H1 (cell line): ENCODE measurements around the gene ARAP3. TPM values are rescaled to one million over a fixed set of nuclear protein-coding genes. Genes with fewer than 3 reads are reported as not detected.

Experiments
- ASH2L ChIP-seq: fragments of 200-600, 300-600 bp; sonication (generic); IDR thresholded peaks from one replicate; pipeline ENCODE4 v1.7.1; 2017; ENCODE audit warnings: low read length
- BCL11A ChIP-seq, 2 experiments: IDR thresholded peaks; one replicate each; pipeline ENCODE4 v1.6.1; 2011; ENCODE audit warnings: low read depth in 2 of 2, low read length in 2 of 2, mild to moderate bottlenecking in 2 of 2
- BRCA1 ChIP-seq: IDR thresholded peaks from 2 replicates; pipeline ENCODE4 v1.6.1; 2012; ENCODE audit warnings: low read depth, low read length, improper control_type of control experiment
- EGR1 ChIP-seq: IDR thresholded peaks from 2 replicates; pipeline ENCODE4 v1.6.1; 2011; ENCODE audit warnings: low read depth, low read length, borderline replicate concordance
- EP300 ChIP-seq, 2 experiments: IDR thresholded peaks; 1 replicate in 1 of 2; 2 replicates in 1 of 2; pipeline ENCODE4 v1.6.1; 2011 to 2012; ENCODE audit warnings: low read depth in 2 of 2, low read length in 2 of 2, mild to moderate bottlenecking in 2 of 2, borderline replicate concordance in 1 of 2, inconsistent platforms in 1 of 2, moderate library complexity in 1 of 2
- KDM5A ChIP-seq: fragments of 200-600 bp; IDR thresholded peaks from 2 replicates; pipeline ENCODE4 v1.7.1; 2012; ENCODE audit warnings: mild to moderate bottlenecking, low read length, inconsistent platforms, mixed read lengths
- POLR2AphosphoS5 ChIP-seq: IDR thresholded peaks from 2 replicates; pipeline ENCODE4 v1.6.1; 2011; ENCODE audit warnings: low read depth, low read length
- RFX5 ChIP-seq: IDR thresholded peaks from 2 replicates; pipeline ENCODE4 v1.6.1; 2011; ENCODE audit warnings: low read depth, low read length, improper control_type of control experiment, borderline replicate concordance
- SIRT6 ChIP-seq: IDR thresholded peaks from one replicate; pipeline ENCODE4 v1.7.1; 2012; ENCODE audit warnings: low read length, inconsistent platforms
- SIX5 ChIP-seq: IDR thresholded peaks from 2 replicates; pipeline ENCODE4 v1.6.1; 2011; ENCODE audit warnings: mild to moderate bottlenecking, low read depth, low read length
- SP4 ChIP-seq: IDR thresholded peaks from 2 replicates; pipeline ENCODE4 v1.6.1; 2012; ENCODE audit warnings: low read length, inconsistent platforms
- TEAD4 ChIP-seq: IDR thresholded peaks from 2 replicates; pipeline ENCODE4 v1.6.1; 2012; ENCODE audit warnings: low read depth, low read length, inconsistent platforms, mixed read lengths
- polyA plus RNA-seq, 7 experiments: library from polyadenylated mRNA; depleted of rRNA in 3 of 7; stranded (reverse) in 5 of 7; unstranded in 2 of 7; fragments of >200 nt in 5 of 7; fragments of 200-250 nt in 2 of 7; gene quantifications; 1 replicate in 5 of 7; 2 replicates in 1 of 7; 4 replicates in 1 of 7; pipeline versions ENCODE4 v1.2.1 to v1.2.3, GENCODE V29; 2011 to 2013; ENCODE audit warnings: missing spikeins in 2 of 7, mixed read lengths in 2 of 7
- total RNA-seq: library from RNA; stranded (reverse); fragmentation: NEBNext Ultra II Directional; extraction: Animal tissue kit (Norgen Biotek cat#: 25700); gene quantifications from 2 replicates; pipeline ENCODE4 v1.2.1, GENCODE V29; 2021
- TF ChIP-seq, protein P1 (sequence below): fragments of 300-600 bp; sonication (generic); IDR thresholded peaks from 2 replicates; pipeline ENCODE4 v1.7.1; 2012; ENCODE audit warnings: low read length, moderate library complexity, mild to moderate bottlenecking, inconsistent platforms; ENCODE audit not compliant: insufficient replicate concordance

ARAP3 gene
- total and polyA plus RNA-seq, 2 of the 8 experiments (the other 6 are each of a cell fraction or from before 2014, with no cell fraction given) = 14.4 to 48.6 TPM

DNA sequence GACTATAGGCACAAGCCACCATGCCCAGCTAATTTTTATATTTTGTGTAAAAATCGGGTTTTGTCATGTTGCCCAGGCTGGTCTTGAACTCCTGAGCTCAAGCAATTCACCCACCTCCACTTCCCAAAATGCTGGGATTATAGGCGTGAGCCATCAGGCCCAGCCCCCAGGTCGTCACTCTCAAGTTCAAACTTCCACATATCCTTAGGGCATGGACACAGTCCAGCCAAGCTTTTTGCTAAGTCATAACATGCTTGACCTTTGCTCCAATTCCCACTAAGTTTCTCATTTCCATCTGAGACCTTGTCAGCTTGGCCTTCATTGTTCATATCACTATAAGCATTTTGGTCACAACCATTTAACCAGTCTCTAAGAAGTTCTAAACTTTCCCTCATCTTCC is 43.9 kb upstream of the ARAP3 start (continued):
- TF ChIP-seq, protein P1, sequence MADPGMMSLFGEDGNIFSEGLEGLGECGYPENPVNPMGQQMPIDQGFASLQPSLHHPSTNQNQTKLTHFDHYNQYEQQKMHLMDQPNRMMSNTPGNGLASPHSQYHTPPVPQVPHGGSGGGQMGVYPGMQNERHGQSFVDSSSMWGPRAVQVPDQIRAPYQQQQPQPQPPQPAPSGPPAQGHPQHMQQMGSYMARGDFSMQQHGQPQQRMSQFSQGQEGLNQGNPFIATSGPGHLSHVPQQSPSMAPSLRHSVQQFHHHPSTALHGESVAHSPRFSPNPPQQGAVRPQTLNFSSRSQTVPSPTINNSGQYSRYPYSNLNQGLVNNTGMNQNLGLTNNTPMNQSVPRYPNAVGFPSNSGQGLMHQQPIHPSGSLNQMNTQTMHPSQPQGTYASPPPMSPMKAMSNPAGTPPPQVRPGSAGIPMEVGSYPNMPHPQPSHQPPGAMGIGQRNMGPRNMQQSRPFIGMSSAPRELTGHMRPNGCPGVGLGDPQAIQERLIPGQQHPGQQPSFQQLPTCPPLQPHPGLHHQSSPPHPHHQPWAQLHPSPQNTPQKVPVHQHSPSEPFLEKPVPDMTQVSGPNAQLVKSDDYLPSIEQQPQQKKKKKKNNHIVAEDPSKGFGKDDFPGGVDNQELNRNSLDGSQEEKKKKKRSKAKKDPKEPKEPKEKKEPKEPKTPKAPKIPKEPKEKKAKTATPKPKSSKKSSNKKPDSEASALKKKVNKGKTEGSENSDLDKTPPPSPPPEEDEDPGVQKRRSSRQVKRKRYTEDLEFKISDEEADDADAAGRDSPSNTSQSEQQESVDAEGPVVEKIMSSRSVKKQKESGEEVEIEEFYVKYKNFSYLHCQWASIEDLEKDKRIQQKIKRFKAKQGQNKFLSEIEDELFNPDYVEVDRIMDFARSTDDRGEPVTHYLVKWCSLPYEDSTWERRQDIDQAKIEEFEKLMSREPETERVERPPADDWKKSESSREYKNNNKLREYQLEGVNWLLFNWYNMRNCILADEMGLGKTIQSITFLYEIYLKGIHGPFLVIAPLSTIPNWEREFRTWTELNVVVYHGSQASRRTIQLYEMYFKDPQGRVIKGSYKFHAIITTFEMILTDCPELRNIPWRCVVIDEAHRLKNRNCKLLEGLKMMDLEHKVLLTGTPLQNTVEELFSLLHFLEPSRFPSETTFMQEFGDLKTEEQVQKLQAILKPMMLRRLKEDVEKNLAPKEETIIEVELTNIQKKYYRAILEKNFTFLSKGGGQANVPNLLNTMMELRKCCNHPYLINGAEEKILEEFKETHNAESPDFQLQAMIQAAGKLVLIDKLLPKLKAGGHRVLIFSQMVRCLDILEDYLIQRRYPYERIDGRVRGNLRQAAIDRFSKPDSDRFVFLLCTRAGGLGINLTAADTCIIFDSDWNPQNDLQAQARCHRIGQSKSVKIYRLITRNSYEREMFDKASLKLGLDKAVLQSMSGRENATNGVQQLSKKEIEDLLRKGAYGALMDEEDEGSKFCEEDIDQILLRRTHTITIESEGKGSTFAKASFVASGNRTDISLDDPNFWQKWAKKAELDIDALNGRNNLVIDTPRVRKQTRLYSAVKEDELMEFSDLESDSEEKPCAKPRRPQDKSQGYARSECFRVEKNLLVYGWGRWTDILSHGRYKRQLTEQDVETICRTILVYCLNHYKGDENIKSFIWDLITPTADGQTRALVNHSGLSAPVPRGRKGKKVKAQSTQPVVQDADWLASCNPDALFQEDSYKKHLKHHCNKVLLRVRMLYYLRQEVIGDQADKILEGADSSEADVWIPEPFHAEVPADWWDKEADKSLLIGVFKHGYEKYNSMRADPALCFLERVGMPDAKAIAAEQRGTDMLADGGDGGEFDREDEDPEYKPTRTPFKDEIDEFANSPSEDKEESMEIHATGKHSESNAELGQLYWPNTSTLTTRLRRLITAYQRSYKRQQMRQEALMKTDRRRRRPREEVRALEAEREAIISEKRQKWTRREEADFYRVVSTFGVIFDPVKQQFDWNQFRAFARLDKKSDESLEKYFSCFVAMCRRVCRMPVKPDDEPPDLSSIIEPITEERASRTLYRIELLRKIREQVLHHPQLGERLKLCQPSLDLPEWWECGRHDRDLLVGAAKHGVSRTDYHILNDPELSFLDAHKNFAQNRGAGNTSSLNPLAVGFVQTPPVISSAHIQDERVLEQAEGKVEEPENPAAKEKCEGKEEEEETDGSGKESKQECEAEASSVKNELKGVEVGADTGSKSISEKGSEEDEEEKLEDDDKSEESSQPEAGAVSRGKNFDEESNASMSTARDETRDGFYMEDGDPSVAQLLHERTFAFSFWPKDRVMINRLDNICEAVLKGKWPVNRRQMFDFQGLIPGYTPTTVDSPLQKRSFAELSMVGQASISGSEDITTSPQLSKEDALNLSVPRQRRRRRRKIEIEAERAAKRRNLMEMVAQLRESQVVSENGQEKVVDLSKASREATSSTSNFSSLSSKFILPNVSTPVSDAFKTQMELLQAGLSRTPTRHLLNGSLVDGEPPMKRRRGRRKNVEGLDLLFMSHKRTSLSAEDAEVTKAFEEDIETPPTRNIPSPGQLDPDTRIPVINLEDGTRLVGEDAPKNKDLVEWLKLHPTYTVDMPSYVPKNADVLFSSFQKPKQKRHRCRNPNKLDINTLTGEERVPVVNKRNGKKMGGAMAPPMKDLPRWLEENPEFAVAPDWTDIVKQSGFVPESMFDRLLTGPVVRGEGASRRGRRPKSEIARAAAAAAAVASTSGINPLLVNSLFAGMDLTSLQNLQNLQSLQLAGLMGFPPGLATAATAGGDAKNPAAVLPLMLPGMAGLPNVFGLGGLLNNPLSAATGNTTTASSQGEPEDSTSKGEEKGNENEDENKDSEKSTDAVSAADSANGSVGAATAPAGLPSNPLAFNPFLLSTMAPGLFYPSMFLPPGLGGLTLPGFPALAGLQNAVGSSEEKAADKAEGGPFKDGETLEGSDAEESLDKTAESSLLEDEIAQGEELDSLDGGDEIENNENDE = no peak
- no peak for TF ChIP-seq ASH2L
- no peak for TF ChIP-seq EGR1
- no peak for TF ChIP-seq KDM5A
- TF ChIP-seq SIX5 = no peak
- no peak for TF ChIP-seq SIRT6
- no peak for TF ChIP-seq RFX5
- no peak for TF ChIP-seq SP4
- TF ChIP-seq EP300 (IDR thresholded peaks at IDR 0.05; ENCODE audit: borderline replicate concordance in 1 of 2, low read depth in 2 of 2, low read length in 2 of 2) = no peak
- no peak for TF ChIP-seq POLR2AphosphoS5
- no peak for TF ChIP-seq BRCA1
- no peak for TF ChIP-seq TEAD4
- no peak for TF ChIP-seq BCL11A (IDR thresholded peaks at IDR 0.05; ENCODE audit: low read depth in 2 of 2, low read length in 2 of 2)
